Testis (tissue), 2 donors: Measurements from ENCODE around the gene TSHZ3.

ENCODE experiments used
- POLR2A ChIP-seq: fragments of 450-650 bp; IDR thresholded peaks from one replicate; pipeline ENCODE4 v1.6.1; 2017; ENCODE audit warnings: antibody characterized with exemption, mild to moderate bottlenecking, moderate library complexity
- TF ChIP-seq, protein P1 (sequence below), 3 experiments: fragments of 450-650 bp in 2 of 3; fragments of 200-600 bp in 1 of 3; sonication (generic) in 1 of 3; IDR thresholded peaks; one replicate each; pipeline ENCODE4 v1.5.1; 2016 to 2019; ENCODE audit warnings: antibody characterized with exemption in 3 of 3, mild to moderate bottlenecking in 2 of 3, moderate library complexity in 1 of 3

DNA sequence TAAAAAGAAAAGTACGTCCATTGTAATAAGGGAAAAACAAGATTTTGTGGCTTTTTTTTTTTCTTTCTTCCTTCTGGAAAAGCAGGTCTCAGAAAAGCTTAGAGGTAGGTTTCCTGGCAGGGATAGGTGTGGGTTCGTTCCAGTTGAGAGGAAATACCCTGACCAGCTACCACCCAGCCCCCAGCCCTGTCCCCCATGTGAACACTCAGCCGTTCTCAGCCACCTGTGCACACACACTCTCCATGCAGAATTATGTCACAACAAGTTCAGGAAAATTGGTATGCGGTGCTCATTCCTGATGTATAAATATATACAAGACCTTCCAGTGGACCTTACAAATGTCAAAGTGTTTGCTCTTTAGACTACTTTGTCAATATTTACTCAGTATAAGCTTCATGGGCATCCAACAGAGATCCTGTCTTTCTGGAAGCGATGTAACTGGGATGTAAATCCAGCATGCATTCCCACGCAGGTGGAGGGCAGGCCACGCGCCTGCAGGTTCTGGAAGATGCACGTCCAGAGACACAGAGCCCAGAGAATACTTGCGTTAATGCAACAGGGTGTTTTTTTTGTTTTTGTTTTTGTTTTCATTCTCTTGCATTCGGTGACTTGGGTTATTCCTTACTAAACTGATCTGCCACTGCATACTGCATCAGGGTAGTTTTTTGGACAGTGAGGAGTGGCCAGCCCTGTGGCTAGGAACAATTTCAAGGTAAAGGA, 68.8 kb downstream of the TSHZ3 start:
- TF ChIP-seq, protein P1, sequence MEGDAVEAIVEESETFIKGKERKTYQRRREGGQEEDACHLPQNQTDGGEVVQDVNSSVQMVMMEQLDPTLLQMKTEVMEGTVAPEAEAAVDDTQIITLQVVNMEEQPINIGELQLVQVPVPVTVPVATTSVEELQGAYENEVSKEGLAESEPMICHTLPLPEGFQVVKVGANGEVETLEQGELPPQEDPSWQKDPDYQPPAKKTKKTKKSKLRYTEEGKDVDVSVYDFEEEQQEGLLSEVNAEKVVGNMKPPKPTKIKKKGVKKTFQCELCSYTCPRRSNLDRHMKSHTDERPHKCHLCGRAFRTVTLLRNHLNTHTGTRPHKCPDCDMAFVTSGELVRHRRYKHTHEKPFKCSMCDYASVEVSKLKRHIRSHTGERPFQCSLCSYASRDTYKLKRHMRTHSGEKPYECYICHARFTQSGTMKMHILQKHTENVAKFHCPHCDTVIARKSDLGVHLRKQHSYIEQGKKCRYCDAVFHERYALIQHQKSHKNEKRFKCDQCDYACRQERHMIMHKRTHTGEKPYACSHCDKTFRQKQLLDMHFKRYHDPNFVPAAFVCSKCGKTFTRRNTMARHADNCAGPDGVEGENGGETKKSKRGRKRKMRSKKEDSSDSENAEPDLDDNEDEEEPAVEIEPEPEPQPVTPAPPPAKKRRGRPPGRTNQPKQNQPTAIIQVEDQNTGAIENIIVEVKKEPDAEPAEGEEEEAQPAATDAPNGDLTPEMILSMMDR (IDR thresholded peaks at IDR 0.05): no peak
- TF ChIP-seq POLR2A: no peak
